GM19455 (cell line): ENCODE data around the gene CALML3.

Experiments used
- ATAC-seq: cut with Tn5 transposase; IDR thresholded peaks from one replicate; pipeline ENCODE4 v1.9.1; 2021; ENCODE audit not compliant: unreplicated experiment

Gene CALML3

DNA sequence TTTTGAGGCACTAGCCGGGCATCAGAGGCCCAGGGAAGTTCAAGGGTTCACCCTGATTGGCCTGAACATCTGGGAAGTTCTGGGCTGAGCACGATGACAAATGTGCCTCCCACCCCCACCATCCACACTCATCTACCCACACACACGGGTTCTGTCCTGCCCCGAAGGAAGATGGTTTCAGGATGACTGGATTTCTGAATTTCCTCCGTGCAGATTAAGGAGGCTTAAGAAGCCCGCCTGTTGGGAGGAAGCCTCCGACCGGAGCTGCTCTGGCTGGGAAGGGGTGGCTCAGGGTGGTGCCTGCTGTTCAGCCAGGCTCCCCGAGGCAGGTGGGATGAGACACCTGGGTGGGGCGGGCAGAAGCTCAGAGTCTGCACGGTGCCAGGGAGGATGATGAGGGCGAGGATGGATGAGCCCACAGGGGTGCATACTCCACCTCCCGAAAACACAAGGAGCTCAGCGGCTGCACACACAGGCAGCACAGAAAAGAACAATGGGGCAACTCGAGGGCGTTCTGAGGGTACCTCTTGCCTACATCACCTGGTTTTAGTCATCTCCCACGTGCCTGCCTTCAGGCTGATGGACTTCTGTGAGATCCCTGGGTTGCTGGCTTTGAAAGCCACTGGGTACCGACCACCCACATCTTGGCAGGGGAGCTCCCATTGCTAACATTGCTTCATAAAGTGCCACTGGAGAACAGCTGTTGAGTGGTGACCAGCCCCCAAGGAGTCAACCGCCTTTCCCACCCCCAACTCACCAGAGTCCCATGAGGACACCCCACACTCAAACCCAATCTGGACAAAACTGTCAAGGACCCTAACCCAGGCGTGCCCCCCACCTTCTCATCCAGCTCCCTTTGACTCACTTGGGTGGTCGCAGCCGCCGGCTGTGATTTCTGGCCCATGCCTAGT, 41.2 kb downstream of the CALML3 start:
- no peak for ATAC-seq

DNA sequence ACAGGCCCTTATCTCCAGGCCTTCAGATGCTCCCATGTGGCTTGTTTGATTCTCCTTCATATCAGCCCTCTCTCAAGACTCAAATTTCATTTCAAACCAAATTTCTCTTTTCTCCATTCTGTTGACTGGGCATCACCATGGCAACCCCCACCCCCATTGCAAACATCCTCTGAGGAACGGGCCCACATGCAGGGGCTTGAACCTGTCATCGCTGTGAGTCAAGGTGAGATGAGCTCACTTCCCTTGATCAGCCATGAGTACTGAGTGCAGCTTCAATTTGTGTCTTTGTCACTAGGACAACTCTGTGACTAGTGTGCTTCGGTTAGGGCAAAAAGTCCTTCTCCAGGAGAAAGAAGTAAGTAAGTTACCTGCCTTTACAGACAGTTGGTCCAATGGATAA, 41.9 kb downstream of the CALML3 start:
- no peak for ATAC-seq

DNA sequence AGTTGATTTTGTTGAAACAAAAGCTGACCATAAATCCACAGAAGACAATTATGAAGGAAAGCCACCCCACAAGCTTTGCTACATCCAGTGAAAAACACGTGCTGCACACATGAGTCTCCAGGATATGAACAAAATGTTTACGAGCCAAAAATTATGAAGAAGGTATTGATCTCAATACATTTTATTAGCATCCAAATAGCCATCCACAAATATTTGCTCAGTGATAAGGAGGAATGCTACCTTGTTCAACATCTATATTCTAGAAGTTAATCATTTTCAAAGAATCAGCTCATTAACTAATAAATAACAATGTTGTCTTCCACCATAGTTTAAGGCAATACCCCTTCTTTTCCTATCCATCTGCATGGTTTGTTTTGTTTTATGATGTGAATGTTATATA, 42.7 kb downstream of the CALML3 start:
- no peak for ATAC-seq

DNA sequence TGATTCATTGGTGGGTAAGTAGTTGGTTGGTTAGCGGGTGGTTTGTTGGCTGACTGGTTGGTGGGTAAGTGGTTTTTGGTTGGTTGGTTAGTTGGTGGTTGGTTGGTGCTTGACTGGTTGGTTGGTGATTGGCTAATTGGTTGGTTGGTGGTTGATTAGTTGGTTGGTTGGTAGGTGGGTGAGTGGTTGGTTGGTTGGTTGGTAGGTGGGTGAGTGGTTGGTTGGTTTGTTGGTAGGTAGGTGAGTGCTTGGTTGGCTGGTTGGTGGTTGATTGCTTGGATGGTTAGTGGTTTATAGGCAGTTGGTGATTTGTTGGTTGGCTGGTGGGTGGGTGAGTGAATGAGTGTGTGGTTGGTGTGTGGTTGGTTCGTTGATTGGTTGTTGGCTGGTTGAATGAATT, 44.2 kb downstream of the CALML3 start:
- no peak for ATAC-seq

DNA sequence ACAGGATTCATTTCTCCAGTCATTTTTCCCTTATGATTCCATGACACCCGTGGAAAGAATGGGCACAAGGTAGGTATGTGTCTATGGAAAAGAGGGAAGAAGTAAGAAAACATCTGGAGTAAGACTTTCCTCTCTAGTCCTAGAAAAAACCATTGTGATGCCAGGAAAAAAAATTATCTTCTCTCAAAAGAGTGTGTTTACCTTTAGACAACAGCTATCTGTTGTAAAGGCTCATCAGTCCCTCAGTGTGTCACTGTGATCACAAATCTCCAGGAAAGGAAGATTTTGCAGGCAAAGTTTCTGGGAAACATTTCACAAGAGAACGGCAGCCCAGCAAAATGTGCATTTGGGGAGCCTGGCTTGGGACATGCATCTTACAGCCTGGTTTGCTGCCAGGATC, 44.8 kb downstream of the CALML3 start:
- no peak for ATAC-seq

DNA sequence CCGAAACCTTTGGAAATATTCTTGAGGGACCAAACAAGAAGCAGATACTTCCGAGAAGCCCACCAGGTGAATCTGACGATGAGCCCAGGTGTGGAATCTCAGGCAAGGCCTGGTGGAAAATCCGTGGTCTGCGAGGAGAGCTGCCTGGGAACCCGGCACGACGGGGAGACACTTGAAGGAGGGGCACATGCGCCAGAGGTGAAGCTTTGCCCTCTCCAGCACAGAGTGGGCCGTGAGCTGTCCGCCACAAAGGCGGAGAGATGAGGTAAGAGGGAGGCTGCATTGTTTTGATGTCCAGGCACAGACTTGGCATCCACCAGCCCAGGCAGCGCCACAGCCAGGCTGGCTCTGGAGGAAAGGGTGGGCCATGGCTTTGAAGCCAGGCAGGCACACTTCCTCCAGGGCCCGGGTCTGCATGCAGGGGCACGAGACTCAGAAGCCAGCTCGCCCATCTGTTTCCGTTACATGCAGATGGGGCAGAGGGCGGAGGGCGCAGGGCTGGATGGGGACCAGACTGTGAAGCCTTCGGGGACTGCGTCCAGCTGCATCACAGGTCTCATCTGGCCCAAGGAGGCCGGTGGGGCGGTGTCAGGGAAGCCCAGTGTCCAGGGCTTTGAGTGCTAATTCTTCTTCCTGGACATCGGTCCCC, 45.4 kb downstream of the CALML3 start:
- ATAC-seq: no peak

DNA sequence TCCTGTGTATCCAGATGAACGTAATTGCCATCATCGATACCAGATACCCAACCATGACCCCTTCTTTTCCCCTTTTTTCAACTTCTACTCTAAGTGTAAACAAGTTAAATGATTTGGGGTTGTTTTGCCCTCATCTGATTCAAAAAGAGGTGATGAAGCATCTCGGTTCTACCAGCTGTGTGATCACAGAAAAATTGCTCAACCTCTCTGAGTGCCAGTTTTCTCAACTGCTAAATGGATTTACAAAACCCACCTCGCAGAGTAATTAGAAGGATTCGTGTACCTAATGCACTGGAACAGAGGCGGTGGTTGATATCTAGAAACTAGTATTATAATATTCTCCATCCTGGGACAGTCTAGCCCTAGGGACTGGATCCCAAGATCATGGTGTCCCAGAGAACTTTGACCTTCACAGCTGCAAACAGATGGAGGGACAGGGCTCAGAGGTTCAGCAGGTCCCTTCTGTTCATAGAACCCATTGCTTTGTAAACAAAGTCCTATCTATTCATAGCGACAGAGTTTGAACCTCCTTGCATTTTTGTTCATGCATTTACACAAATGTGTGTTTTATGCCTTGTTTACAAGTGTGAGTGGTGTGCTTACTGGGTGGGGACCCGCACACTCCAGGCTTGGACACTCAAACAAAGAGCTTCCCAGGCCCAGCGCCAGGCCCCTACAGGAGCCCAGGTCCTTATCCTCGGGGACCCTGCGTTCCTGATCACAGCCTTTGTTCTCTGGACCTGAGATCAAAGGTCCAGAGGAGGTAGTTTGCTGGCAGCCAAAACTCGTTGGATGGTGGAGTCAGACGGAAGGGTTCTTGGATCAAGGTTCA, 46.4 kb downstream of the CALML3 start:
- ATAC-seq: no peak

DNA sequence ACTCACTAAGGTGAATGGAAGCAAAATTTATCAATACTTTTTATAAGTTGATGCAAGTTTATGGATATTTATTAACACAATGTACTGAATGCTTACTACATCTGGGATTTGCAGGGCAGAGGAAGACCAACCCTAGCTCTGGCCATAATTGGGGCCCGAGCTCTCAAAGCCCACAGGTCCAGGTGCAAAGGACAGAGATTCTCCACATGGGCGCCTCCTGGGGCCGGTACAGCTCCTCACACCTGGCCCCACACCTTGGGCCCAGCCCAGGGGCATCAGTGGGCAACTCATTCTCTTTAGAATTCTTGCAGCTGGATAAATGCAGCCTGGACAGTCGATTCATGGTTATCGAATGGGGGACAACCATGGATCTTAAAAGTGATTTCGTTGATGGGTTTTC, 47.1 kb downstream of the CALML3 start:
- no peak for ATAC-seq

DNA sequence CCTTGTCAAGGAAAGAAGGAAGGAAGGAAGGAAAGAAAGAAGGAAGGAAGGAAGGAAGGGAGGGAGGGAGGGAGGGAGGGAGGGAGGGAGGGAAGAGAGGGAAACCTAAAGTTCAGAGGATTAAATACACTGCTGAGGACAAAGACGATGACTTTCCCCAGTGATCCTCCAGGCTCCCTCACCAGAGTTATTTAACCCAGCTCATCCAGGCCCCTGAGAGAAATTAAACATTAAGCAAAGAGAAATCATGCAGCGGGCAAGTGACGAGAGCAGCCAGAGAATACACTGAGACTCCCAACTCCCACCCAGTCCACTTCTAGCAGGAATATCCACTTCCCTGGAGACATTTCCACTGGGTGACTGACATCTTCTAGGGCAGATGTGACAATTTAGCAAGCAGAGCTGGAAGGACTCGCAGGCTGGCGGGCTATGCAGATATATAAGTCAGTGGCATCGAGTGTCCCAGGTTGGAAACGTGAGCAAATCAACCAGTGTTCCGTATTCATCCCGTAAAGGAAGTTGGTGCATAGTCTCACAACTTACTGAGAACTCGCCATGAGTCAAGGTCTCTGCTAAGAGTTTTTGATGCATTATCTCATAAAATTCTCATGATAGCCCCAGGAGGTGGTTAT, 48.7 kb downstream of the CALML3 start:
- ATAC-seq: no peak

DNA sequence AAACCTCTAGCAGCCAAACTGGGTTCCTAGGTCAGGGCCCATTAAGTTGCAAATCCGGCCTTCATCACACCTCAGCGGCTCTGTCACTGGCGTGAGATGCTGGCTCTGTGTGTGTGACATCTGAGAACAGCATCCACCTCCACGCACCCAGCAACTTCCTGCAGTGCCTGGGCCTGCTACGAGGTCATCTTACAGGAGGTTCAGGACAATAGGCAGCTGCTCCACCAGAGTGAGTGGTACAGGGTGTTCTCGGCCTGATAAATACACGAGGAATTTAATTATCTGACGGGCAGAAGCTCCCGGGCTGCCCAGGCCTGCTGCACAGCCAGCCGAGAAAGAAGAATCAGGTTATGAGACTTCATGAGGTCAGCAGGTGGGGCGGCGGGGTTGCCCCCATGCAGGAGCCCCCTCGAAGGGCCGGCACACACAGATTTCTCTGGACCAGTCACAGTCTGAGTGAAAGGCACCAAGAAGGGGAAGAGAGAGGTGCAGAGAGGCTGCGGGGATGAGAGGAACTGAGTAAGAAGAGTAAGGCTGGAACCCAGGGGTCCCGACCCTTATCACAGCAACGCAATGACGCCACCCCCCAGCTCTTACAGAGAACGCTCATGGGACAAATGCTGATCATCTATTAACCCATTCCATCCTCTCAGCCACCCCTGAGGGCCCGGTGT, 49.3 kb downstream of the CALML3 start:
- no peak for ATAC-seq

DNA sequence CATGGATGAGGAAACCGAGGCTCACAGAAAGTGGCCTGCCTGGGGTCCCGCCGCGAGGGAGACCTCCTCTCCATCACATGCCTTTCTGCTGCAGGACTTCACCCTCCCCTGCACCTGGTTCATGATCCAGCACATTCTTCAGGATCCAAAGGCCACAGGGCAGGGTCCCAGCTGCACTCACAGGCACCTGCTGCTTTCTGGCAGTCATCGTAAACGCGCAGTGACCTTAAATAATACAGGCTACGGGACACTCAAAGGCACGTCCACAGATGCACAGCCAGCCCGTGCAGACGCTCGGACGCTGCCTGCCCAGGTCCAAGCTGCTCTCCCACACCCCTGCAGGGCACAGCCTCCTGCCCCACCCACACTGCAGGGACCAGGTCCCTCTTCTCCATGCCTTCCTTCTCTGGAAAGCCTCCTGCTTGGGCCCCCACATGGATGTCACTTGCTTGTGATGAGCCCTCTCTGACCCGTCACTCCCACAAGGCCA, 49.9 kb downstream of the CALML3 start:
- no peak for ATAC-seq

DNA sequence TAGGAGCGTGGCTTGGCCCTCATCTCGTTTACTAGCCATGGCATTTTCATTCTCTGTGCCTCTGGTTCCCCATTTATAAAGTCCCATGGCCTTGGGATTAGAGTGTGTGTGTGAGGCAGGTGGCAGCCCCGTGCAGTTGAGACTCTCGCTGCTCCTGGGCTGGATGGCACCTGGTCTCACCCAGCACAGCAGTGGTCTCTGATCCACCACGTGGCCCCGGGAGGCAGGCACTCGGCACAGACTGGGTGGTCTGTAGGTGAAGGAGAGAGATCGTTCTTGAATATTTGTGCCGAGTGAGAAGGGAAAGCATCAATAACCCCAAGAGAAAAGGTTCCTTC, 50.4 kb downstream of the CALML3 start:
- ATAC-seq: no peak

DNA sequence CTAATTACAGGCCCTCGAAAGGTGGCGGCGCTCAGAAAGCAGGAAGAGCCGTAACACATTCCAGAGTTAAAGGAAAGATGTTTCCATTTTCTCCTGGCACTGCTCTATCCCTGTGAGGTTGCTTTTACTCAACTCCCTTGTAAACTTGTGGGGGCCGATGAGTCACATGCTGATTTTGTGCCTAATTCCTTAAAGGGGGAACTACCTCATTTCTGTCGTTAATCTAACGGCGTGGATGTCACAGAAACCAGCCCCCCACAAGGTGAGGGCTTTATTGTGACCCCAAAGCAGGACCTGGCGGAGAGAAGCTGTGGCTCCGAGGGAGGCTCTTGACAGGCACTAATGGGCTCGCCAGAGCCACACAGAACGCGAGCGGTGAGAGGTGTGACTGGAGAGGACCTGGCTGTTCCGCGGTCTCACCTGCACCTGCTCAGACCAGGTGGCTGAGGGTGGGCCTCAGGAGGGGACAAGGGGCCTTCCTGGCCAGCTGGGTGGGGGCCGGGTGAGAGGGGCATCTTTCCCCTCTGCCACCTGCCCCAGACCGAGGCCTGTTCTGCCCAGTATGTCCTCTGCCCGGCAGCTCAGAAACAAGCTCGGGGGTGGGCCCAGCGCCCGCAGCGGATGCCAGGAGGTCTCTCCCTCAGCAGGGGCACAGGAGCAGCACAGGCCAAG, 50.9 kb downstream of the CALML3 start:
- no peak for ATAC-seq

DNA sequence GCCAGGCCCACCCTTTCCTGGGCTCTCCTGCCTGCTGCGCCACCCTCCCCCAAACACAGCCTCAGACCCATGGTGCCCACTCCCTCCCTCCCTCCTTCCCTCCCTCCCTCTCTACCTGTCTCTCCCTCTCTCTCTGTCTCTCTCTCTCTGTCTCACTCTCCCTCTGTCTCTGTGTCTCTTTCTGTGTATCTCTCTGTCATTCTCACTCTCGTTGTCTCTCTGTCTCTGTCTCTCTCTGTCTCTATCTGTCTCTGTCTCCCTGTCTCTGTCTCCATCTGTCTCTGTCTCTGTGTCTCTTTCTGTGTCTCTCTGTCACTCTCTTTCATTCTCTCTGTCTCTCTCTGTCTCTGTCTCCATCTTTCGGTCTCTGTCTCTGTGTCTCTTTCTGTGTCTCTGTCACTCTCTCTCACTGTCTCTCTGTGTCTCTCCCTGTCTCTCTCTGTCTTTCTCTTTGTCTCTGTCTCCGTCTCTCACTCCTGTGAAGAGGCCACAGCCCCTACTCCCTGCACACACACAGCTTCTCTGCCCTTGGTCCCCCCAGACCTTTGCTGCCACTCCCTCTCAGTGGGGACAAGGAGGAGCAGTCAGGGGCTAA, 51.5 kb downstream of the CALML3 start:
- ATAC-seq: no peak
